IMR-90 (cell line): ENCODE data around the gene CFAP92. TPM values are rescaled to one million over a fixed set of nuclear protein-coding genes. Genes with fewer than 3 reads are reported as not detected.

Source experiments
- ATAC-seq: fragments of 200-7000 bp; cut with Tn5 transposase; 2 replicates; pipeline ENCODE4 v1.9.1; 2020; ENCODE audit warnings: low read depth, mild to moderate bottlenecking, moderate library complexity
- BruUV-seq: library from RNA; stranded (reverse); fragments of 400-500 nt; replicated peaks from 2 replicates; lab custom pipeline; 2021; lab: Mats Ljungman, UMichigan
- CTCF ChIA-PET: fragments of 300-600 bp; formaldehyde crosslinking; extraction: SDS; loops from one replicate; lab custom pipeline; 2021; ENCODE audit warnings: antibody characterized with exemption; lab: Yijun Ruan, JAX
- POLR2A ChIA-PET: fragments of 300-600 bp; sonication (Branson Sonifier 250); formaldehyde crosslinking; loops from one replicate; lab custom pipeline; 2022; ENCODE audit warnings: antibody characterized with exemption; ENCODE audit not compliant: unreplicated experiment; lab: Charles Lee
- DNase-seq: peaks from one replicate; pipeline ENCODE4 v3.0.0; 2013
- H2AFZ ChIP-seq: replicated peaks from 2 replicates; pipeline ENCODE3; 2013; ENCODE audit warnings: low read length, mild to moderate bottlenecking; ENCODE audit not compliant: poor library complexity
- H2AK5ac ChIP-seq: 2 replicates; pipeline ENCODE4 v1.6.1; 2013; ENCODE audit warnings: low read depth, low read length, inconsistent platforms
- H2AK9ac ChIP-seq: replicated peaks from 2 replicates; pipeline ENCODE3; 2013; ENCODE audit warnings: mild to moderate bottlenecking, low read depth, low read length, moderate library complexity; ENCODE audit not compliant: poor library complexity
- H2BK120ac ChIP-seq: 2 replicates; pipeline ENCODE4 v1.6.1; 2013; ENCODE audit warnings: low read depth, low read length, inconsistent platforms
- H2BK15ac ChIP-seq: 3 replicates; pipeline ENCODE4 v1.6.1; 2013; ENCODE audit warnings: low read depth, low read length, inconsistent platforms
- H2BK20ac ChIP-seq: 2 replicates; pipeline ENCODE4 v1.6.1; 2013; ENCODE audit warnings: low read depth, mild to moderate bottlenecking, inconsistent platforms, low read length, moderate library complexity
- H2BK5ac ChIP-seq: 2 replicates; pipeline ENCODE4 v1.6.1; 2013; ENCODE audit warnings: mild to moderate bottlenecking, low read depth, low read length, inconsistent platforms; ENCODE audit not compliant: poor library complexity, severe bottlenecking
- H3K14ac ChIP-seq: replicated peaks from 2 replicates; pipeline ENCODE4 v1.6.1; 2013; ENCODE audit warnings: low read depth, low read length, inconsistent platforms
- H3K18ac ChIP-seq: 2 replicates; pipeline ENCODE4 v1.6.1; 2013; ENCODE audit warnings: low read depth, low read length, control low read depth
- H3K23ac ChIP-seq: 2 replicates; pipeline ENCODE4 v1.6.1; 2013; ENCODE audit warnings: low read depth, low read length, inconsistent platforms
- H3K27ac ChIP-seq: 2 replicates; pipeline ENCODE4 v1.5.1; 2013; ENCODE audit warnings: mild to moderate bottlenecking, control low read depth, low read length; ENCODE audit not compliant: insufficient read depth
- H3K27me3 ChIP-seq: 2 replicates; pipeline ENCODE4 v1.6.1; 2013; ENCODE audit warnings: low read length; ENCODE audit not compliant: control insufficient read depth, insufficient read depth
- H3K36me3 ChIP-seq: 2 replicates; pipeline ENCODE4 v1.6.1; 2013; ENCODE audit warnings: low read length, mixed read lengths; ENCODE audit not compliant: control insufficient read depth, insufficient read depth
- H3K4ac ChIP-seq: 2 replicates; pipeline ENCODE4 v1.6.1; 2013; ENCODE audit warnings: low read depth, low read length, inconsistent platforms
- H3K4me1 ChIP-seq: 2 replicates; pipeline ENCODE4 v1.6.1; 2013; ENCODE audit warnings: low read length, mixed read lengths; ENCODE audit not compliant: control insufficient read depth, insufficient read depth
- H3K4me2 ChIP-seq: 2 replicates; pipeline ENCODE4 v1.6.1; 2013; ENCODE audit warnings: low read depth, mild to moderate bottlenecking, control low read depth, low read length, moderate library complexity
- H3K4me3 ChIP-seq: 2 replicates; pipeline ENCODE4 v1.5.1; 2013; ENCODE audit warnings: low read depth, mild to moderate bottlenecking, control low read depth, low read length, moderate library complexity; ENCODE audit not compliant: insufficient read depth
- H3K56ac ChIP-seq: 2 replicates; pipeline ENCODE4 v1.6.1; 2013; ENCODE audit warnings: low read length, inconsistent platforms; ENCODE audit not compliant: insufficient read depth; ENCODE audit errors: extremely low read depth
- H3K79me1 ChIP-seq, 2 experiments: 2 replicates each; pipeline ENCODE4 v1.6.1; 2013; ENCODE audit warnings: low read length in 2 of 2, inconsistent platforms in 1 of 2, low read depth in 1 of 2
- H3K9ac ChIP-seq: 2 replicates; pipeline ENCODE4 v1.6.1; 2013; ENCODE audit warnings: low read depth, low read length, control low read depth
- H3K9me1 ChIP-seq: 2 replicates; pipeline ENCODE4 v1.6.1; 2013; ENCODE audit warnings: low read length, inconsistent platforms; ENCODE audit not compliant: insufficient read depth
- H3K9me3 ChIP-seq: 2 replicates; pipeline ENCODE4 v1.6.1; 2013; ENCODE audit warnings: low read length; ENCODE audit not compliant: control insufficient read depth, insufficient read depth
- H4K20me1 ChIP-seq: 2 replicates; pipeline ENCODE4 v1.6.1; 2013; ENCODE audit warnings: low read length, inconsistent platforms; ENCODE audit not compliant: insufficient read depth
- H4K5ac ChIP-seq: 2 replicates; pipeline ENCODE4 v1.6.1; 2013; ENCODE audit warnings: mild to moderate bottlenecking, low read depth, low read length, control low read depth
- H4K8ac ChIP-seq, 2 experiments: 2 replicates each; pipeline ENCODE4 v1.6.1; 2013; ENCODE audit warnings: low read depth in 2 of 2, low read length in 2 of 2, control low read depth in 1 of 2, inconsistent platforms in 1 of 2
- H4K91ac ChIP-seq: 2 replicates; pipeline ENCODE4 v1.6.1; 2013; ENCODE audit warnings: low read depth, low read length, inconsistent platforms; ENCODE audit not compliant: insufficient read depth
- BHLHE40 ChIP-seq: fragments of 150-350 bp; IDR thresholded peaks from 2 replicates; pipeline ENCODE4 v1.6.1; 2016; ENCODE audit warnings: mild to moderate bottlenecking, low read depth, low read length
- CEBPB ChIP-seq: IDR thresholded peaks from 2 replicates; pipeline ENCODE4 v1.6.1; 2012; ENCODE audit warnings: low read depth, low read length, improper control_type of control experiment
- CHD1 ChIP-seq: IDR thresholded peaks from 2 replicates; pipeline ENCODE4 v1.6.1; 2012; ENCODE audit warnings: low read depth, low read length, improper control_type of control experiment
- CTCF ChIP-seq: conservative IDR thresholded peaks from 2 replicates; pipeline ENCODE4 v1.5.1; 2012; ENCODE audit warnings: mild to moderate bottlenecking, low read depth, low read length, improper control_type of control experiment
- ELK1 ChIP-seq: fragments of 150-350 bp; IDR thresholded peaks from 2 replicates; pipeline ENCODE4 v1.6.1; 2016; ENCODE audit warnings: low read depth, mild to moderate bottlenecking, low read length, moderate library complexity, borderline replicate concordance
- FOS ChIP-seq: fragments of 150-350 bp; IDR thresholded peaks from 2 replicates; pipeline ENCODE4 v1.6.1; 2016; ENCODE audit warnings: low read depth, low read length
- MAFK ChIP-seq: IDR thresholded peaks from 2 replicates; pipeline ENCODE4 v1.6.1; 2012; ENCODE audit warnings: low read depth, low read length, improper control_type of control experiment
- MAZ ChIP-seq: IDR thresholded peaks from 2 replicates; pipeline ENCODE4 v1.6.1; 2012; ENCODE audit warnings: low read depth, mild to moderate bottlenecking, low read length, improper control_type of control experiment, moderate library complexity, borderline replicate concordance
- MXI1 ChIP-seq: IDR thresholded peaks from 2 replicates; pipeline ENCODE4 v1.6.1; 2012; ENCODE audit warnings: low read depth, mild to moderate bottlenecking, low read length, moderate library complexity, borderline replicate concordance
- NFE2L2 ChIP-seq: fragments of 150-350 bp; IDR thresholded peaks from 2 replicates; pipeline ENCODE4 v1.6.1; 2016; ENCODE audit warnings: low read depth, mild to moderate bottlenecking, low read length
- POLR2A ChIP-seq: IDR thresholded peaks from 2 replicates; pipeline ENCODE4 v1.6.1; 2012; ENCODE audit warnings: mild to moderate bottlenecking, low read depth, low read length
- RAD21 ChIP-seq: IDR thresholded peaks from 2 replicates; pipeline ENCODE4 v1.6.1; 2012; ENCODE audit warnings: low read length, improper control_type of control experiment
- RCOR1 ChIP-seq: IDR thresholded peaks from 2 replicates; pipeline ENCODE4 v1.6.1; 2012; ENCODE audit warnings: mild to moderate bottlenecking, low read length, improper control_type of control experiment; ENCODE audit not compliant: insufficient replicate concordance
- RFX5 ChIP-seq: IDR thresholded peaks from 2 replicates; pipeline ENCODE4 v1.8.0; 2012; ENCODE audit warnings: low read depth, mild to moderate bottlenecking, low read length, moderate library complexity
- SMC3 ChIP-seq: fragments of 150-350 bp; IDR thresholded peaks from 2 replicates; pipeline ENCODE4 v1.6.1; 2016; ENCODE audit warnings: low read depth, mild to moderate bottlenecking, antibody characterized with exemption, low read length, moderate library complexity
- USF2 ChIP-seq: fragments of 150-350 bp; IDR thresholded peaks from 2 replicates; pipeline ENCODE4 v1.6.1; 2017; ENCODE audit warnings: mild to moderate bottlenecking, antibody characterized with exemption, low read length, low read depth
- WGBS, 2 experiments: methylation state at CpG; one replicate each; pipeline versions ENCODE4 v1.1.5 to v1.1.7; 2013; ENCODE audit warnings: missing lambda C conversion rate in 2 of 2; ENCODE audit not compliant: insufficient read length in 1 of 2; ENCODE audit errors: extremely low coverage in 2 of 2; 5-methylcytosine and 5-hydroxymethylcytosine counted together
- dilution Hi-C: fragments of 300-500 bp; cut with HindIII; formaldehyde crosslinking; loops from one replicate; pipeline ENCODE4 v1.14.3; 2018; ENCODE audit warnings: low sequenced_read_pairs; ENCODE audit not compliant: unreplicated experiment
- in situ Hi-C: fragments of 300-500 bp; cut with MboI; formaldehyde crosslinking; loops from 3 replicates; pipeline ENCODE4 v1.14.3; 2019; ENCODE audit warnings: low sequenced_read_pairs, inconsistent platforms, mixed read lengths
- intact Hi-C: fragments of 100-400 bp; cut with micrococcal nuclease; formaldehyde crosslinking; loops from 2 replicates; pipeline ENCODE4 v1.10.0; 2022
- polyA plus RNA-seq, 3 experiments: library from polyadenylated mRNA; depleted of rRNA; stranded (reverse); fragments of >200 nt; gene quantifications; 2 replicates each; pipeline ENCODE4 v1.2.3, GENCODE V29; 2012; ENCODE audit warnings: low replicate concordance in 1 of 3
- total RNA-seq: library from RNA; depleted of rRNA; stranded (reverse); fragments of >200 nt; gene quantifications from 2 replicates; pipeline ENCODE4 v1.2.3, GENCODE V29; 2012

CFAP92 gene
- total and polyA plus RNA-seq, 2 of the 4 experiments (the other 2 are of a cell fraction), result not detected

- POLR2A ChIA-PET, result no interaction called here
- Histone ChIP-seq H4K91ac (no peak overlapping the region), H3K36me3 (peaks cover 75% of the 10 kb centered on the region), H3K27me3 (no peaks in the 10 kb centered on the region), H4K20me1 (no peaks in the 10 kb centered on the region), H3K4me3 (no peak overlapping the region), H2BK5ac (no peak overlapping the region), H2AK9ac (no peak overlapping the region), H3K27ac (no peak overlapping the region), H3K4ac (no peak overlapping the region), H3K4me2 (no peak overlapping the region), H4K8ac (no peak overlapping the region), H3K9ac (no peak overlapping the region), H3K9me3 (no peaks in the 10 kb centered on the region), H2BK15ac (no peak overlapping the region), H2BK20ac (no peak overlapping the region), H2AFZ (no peak overlapping the region), H3K9me1 (no peaks in the 10 kb centered on the region), H3K56ac (no peak overlapping the region), H4K5ac (no peak overlapping the region), H2BK120ac (no peak overlapping the region), H3K79me1 (no peaks in the 10 kb centered on the region; a peak in 2 of 4 replicates), H3K23ac (no peak overlapping the region), H3K18ac (no peak overlapping the region), H3K4me1 (no peaks in the 10 kb centered on the region), H2AK5ac (no peak overlapping the region), H3K14ac (no peak overlapping the region)
- no peak for DNase-seq
- ATAC-seq, result no peak
- dilution Hi-C loops (no loop called here), intact Hi-C loops (no loop called here), in situ Hi-C loops (no loop called here)
- WGBS, 2 experiments, result no CpG with 5 or more reads among the region's 12 CpGs
- CTCF ChIA-PET, result no interaction called here
- no TSS peak for BruUV-seq
- no peak for TF ChIP-seq MXI1
- no peak for TF ChIP-seq MAZ
- no peak for TF ChIP-seq RFX5
- TF ChIP-seq RAD21, result no peak
- TF ChIP-seq ELK1, result no peak
- TF ChIP-seq RCOR1, result no peak
- no peak for TF ChIP-seq CEBPB
- no peak for TF ChIP-seq USF2
- no peak for TF ChIP-seq POLR2A
- no peak for TF ChIP-seq MAFK
- TF ChIP-seq NFE2L2, result no peak
- no peak for TF ChIP-seq CTCF
- TF ChIP-seq SMC3, result no peak
- no peak for TF ChIP-seq BHLHE40
- TF ChIP-seq FOS, result no peak
- TF ChIP-seq CHD1, result no peak
These were observed 90.4 kb downstream of the CFAP92 start for GRCh38 chr3:128903501-128903900.
